Sigmoid colon (tissue), 4 donors: ENCODE measurements around the gene SPAG16.

Source experiments
- EP300 ChIP-seq, 4 donors: sonication (generic); formaldehyde crosslinking; IDR thresholded peaks; one replicate each; pipeline ENCODE4 v1.6.1; 2017; ENCODE audit warnings: antibody characterized with exemption in 4 of 4
- POLR2A ChIP-seq, 2 donors: fragments of 450-650 bp; IDR thresholded peaks; one replicate each; pipeline ENCODE4 v1.6.1; 2016; ENCODE audit warnings: antibody characterized with exemption in 2 of 2, mild to moderate bottlenecking in 2 of 2, moderate library complexity in 2 of 2
- POLR2AphosphoS5 ChIP-seq, 4 donors: sonication (generic); formaldehyde crosslinking; IDR thresholded peaks; one replicate each; pipeline ENCODE4 v1.6.1; 2017; ENCODE audit warnings: antibody characterized with exemption in 4 of 4
- TF ChIP-seq, protein P1 (sequence below), 4 experiments: fragments of 450-650 bp in 3 of 4; fragments of 200-600 bp in 1 of 4; IDR thresholded peaks; one replicate each; pipeline ENCODE4 v1.5.1; 2016 to 2019; ENCODE audit warnings: antibody characterized with exemption in 4 of 4, mild to moderate bottlenecking in 3 of 4, moderate library complexity in 2 of 4

DNA sequence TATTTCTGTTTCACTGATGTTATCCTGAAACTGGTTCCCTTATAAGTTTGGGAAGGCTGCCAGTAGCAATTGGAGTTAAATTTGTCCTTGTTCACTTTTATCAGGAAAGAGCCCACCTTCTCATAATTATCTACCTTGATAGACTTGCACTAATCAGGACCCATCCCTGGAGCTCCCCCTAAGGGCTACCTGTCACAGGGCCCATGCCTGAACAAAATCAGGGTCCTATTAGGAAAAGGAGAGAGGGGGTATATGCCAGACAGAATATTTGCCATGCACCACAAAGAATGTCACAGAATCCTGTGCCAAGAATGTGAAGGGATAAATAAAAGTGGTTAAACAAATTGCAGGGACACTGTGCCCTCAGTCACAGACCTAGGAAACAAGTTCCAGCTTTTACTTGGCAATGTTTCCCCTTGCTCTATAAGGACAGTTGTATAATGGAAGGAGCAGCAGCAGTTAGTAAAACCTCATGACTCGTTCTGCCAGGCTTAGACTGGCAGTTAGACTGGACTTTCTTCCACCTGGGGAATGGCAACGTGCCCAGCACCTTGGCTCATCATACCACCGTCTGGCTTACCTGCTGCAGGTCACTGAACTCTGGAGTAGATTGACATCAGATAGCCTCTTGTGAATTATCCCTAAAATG is 1094.3 kb downstream of the SPAG16 start:
- TF ChIP-seq, protein P1, sequence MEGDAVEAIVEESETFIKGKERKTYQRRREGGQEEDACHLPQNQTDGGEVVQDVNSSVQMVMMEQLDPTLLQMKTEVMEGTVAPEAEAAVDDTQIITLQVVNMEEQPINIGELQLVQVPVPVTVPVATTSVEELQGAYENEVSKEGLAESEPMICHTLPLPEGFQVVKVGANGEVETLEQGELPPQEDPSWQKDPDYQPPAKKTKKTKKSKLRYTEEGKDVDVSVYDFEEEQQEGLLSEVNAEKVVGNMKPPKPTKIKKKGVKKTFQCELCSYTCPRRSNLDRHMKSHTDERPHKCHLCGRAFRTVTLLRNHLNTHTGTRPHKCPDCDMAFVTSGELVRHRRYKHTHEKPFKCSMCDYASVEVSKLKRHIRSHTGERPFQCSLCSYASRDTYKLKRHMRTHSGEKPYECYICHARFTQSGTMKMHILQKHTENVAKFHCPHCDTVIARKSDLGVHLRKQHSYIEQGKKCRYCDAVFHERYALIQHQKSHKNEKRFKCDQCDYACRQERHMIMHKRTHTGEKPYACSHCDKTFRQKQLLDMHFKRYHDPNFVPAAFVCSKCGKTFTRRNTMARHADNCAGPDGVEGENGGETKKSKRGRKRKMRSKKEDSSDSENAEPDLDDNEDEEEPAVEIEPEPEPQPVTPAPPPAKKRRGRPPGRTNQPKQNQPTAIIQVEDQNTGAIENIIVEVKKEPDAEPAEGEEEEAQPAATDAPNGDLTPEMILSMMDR (IDR thresholded peaks at IDR 0.05), result no peak
- TF ChIP-seq POLR2A (IDR thresholded peaks at IDR 0.05) (no peak), POLR2AphosphoS5 (IDR thresholded peaks at IDR 0.05) (no peak), EP300 (IDR thresholded peaks at IDR 0.05) (no peak)
